Neural crest cell (in vitro differentiated cells): ENCODE measurements around the gene SNCG. TPM values are rescaled to one million over a fixed set of nuclear protein-coding genes. Genes with fewer than 3 reads are reported as not detected.
"Not testable (repeated sequence)": the region's sequence is repeated elsewhere in the genome, so short reads cannot be mapped to it uniquely, and the experiment has no call there.

Experiments used
- DNase-seq: peaks from one replicate; pipeline ENCODE4 v3.0.0; 2021; ENCODE audit warnings: low read depth, mixed read lengths, low spot score
- H3K27ac Mint-ChIP-seq: one replicate; pipeline ENCODE4 v1.8.0; 2021; ENCODE audit warnings: mild to moderate bottlenecking, mixed read lengths; ENCODE audit not compliant: unreplicated experiment
- H3K27me3 Mint-ChIP-seq: 2 replicates; pipeline ENCODE4 v1.8.0; 2021; ENCODE audit warnings: low read depth, mild to moderate bottlenecking, mixed read lengths
- H3K36me3 Mint-ChIP-seq: 2 replicates; pipeline ENCODE4 v1.8.0; 2021; ENCODE audit warnings: low read depth, mild to moderate bottlenecking, mixed read lengths
- H3K4me1 Mint-ChIP-seq: 2 replicates; pipeline ENCODE4 v1.8.0; 2021; ENCODE audit warnings: mixed read lengths
- H3K4me3 Mint-ChIP-seq: one replicate; pipeline ENCODE4 v1.8.0; 2021; ENCODE audit warnings: mild to moderate bottlenecking, mixed read lengths
- H3K9me3 Mint-ChIP-seq: 2 replicates; pipeline ENCODE4 v1.8.0; 2021; ENCODE audit warnings: mixed read lengths
- total RNA-seq: library from RNA; stranded (reverse); gene quantifications from 2 replicates; pipeline ENCODE4 v1.2.1, GENCODE V29; 2021
- TF ChIP-seq, protein P1 (sequence below): fragments of 200-600 bp; sonication (generic); conservative IDR thresholded peaks from 2 replicates; pipeline ENCODE4 v1.5.0; 2021; ENCODE audit warnings: antibody characterized with exemption, mild to moderate bottlenecking

SNCG gene
- total RNA-seq, 1 donor from 2014 or later: 8.2 TPM

DNA sequence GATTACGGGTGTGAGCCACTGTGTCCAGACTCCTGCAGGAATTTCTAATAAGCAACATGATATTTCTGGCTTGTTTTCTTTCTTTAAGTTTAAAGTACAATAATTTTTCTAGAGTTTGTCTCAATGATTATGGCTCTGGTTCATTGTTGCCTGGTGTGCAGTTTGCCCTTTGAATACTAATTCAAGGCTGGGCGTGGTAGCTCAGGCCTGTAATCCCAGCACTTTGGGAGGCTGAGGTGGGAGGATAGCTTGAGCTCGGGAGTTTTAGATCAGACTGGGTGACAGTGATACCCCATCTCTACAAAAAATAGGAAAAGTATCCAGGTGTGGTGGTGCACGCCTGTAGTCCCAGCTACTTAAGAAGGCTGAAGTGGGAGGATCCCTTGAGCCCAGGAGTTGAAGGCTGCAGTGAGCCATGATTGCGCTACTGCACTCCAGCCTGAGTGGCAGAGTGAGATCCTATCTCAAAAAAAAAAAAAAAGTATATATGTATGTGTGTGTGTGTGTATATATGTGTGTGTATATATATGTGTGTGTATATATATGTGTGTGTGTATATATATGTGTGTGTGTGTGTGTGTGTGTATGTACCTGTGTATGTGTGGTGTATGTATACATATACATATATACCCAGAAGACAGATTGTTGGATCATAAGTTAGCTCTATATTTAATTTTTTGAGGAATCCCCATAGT lies 18.1 kb downstream of the SNCG start:
- Mint-ChIP-seq H3K27ac (no peak overlapping the region), H3K9me3 (no peaks in the 10 kb centered on the region)

DNA sequence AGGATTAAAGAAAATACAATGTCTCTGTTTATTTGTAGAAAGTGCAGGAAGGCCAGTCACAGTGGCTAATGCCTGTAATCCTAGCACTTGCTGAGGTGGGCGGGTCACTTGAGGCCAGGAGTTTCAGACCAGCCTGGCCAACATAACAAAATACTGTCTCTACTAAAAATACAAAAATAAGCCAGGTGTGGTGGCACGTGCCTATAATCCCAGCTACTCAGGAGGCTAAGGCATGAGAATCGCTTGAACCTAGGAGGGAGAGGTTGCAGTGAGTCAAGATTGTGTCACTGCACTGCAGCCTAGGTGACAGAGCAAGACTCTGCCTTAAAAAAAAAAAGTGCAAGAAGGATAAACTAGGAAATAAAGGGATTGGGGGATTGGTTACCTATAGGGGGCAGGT lies 20.1 kb downstream of the SNCG start:
- not testable (repeated sequence) for H3K4me1 Mint-ChIP-seq, H3K27ac Mint-ChIP-seq, H3K27me3 Mint-ChIP-seq, H3K4me3 Mint-ChIP-seq, H3K9me3 Mint-ChIP-seq, H3K36me3 Mint-ChIP-seq, DNase-seq

More for the DNA sequence above, 18.1 kb downstream of the SNCG start:
- no peak for DNase-seq
- TF ChIP-seq, protein P1, sequence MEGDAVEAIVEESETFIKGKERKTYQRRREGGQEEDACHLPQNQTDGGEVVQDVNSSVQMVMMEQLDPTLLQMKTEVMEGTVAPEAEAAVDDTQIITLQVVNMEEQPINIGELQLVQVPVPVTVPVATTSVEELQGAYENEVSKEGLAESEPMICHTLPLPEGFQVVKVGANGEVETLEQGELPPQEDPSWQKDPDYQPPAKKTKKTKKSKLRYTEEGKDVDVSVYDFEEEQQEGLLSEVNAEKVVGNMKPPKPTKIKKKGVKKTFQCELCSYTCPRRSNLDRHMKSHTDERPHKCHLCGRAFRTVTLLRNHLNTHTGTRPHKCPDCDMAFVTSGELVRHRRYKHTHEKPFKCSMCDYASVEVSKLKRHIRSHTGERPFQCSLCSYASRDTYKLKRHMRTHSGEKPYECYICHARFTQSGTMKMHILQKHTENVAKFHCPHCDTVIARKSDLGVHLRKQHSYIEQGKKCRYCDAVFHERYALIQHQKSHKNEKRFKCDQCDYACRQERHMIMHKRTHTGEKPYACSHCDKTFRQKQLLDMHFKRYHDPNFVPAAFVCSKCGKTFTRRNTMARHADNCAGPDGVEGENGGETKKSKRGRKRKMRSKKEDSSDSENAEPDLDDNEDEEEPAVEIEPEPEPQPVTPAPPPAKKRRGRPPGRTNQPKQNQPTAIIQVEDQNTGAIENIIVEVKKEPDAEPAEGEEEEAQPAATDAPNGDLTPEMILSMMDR: no peak
- H3K36me3 Mint-ChIP-seq: no peaks in the 10 kb centered on the region
- H3K27me3 Mint-ChIP-seq: peaks cover 14% of the 10 kb centered on the region
- H3K4me3 Mint-ChIP-seq: no peak overlapping the region
- peaks cover 5% of the 10 kb centered on the region for H3K4me1 Mint-ChIP-seq

DNA sequence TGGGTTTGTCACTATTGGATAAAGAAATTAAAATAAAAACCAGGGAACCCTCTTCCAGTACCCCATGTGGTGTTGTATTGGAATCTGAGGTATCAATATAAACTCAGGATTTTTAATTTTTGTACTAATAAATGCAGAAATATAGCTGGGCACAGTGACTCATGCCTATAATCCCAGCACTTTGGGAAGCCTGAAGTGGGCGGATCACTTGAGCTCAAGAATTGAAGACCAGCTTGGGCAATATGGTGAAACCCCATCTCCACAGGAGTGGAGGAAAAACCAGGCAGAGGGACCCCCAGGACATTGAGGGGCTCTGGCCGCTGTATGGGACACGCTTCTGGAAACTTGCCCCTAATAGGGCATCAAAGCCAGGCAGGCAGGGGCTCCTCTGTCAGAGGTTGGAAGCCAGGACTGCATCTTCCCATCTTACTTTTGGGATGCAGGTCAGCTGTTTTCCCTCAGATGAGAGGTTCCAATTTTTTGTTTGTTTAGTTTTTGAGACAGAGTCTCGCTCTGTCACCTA lies 21.0 kb downstream of the SNCG start:
- TF ChIP-seq, protein P1: no peak
- no peaks in the 10 kb centered on the region for H3K27me3 Mint-ChIP-seq
- no peak for DNase-seq
- H3K36me3 Mint-ChIP-seq: no peaks in the 10 kb centered on the region
- no peak overlapping the region for H3K4me3 Mint-ChIP-seq
- no peaks in the 10 kb centered on the region for H3K4me1 Mint-ChIP-seq
- no peaks in the 10 kb centered on the region for H3K9me3 Mint-ChIP-seq
- H3K27ac Mint-ChIP-seq: no peak overlapping the region

DNA sequence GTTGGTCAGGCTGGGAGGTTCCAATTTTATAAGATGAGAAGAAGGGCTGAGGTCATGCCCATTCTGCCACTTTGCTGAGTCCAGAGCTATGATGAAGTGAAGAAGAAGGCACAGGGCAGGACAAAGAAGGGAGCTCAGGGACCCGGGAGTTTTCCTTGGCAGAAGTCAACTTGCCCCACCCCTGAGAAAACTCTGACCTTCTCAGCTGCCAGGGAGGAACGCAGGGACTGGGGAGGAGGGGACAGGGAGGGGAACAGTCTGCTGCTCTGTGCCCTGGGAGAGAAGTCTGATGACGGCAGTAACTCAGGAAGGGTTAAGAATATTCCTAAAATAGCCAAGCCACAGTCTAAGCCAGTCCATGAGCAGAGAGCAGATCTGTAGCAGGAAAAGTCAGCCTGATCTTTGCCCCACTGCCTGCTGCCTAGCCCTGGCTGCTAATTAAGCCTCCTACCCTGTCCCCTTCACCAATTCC lies 21.6 kb downstream of the SNCG start:
- no peaks in the 10 kb centered on the region for H3K36me3 Mint-ChIP-seq
- no peaks in the 10 kb centered on the region for H3K4me1 Mint-ChIP-seq
- no peak overlapping the region for H3K4me3 Mint-ChIP-seq
- H3K27ac Mint-ChIP-seq: no peak overlapping the region
- H3K27me3 Mint-ChIP-seq: no peaks in the 10 kb centered on the region
- no peaks in the 10 kb centered on the region for H3K9me3 Mint-ChIP-seq
- TF ChIP-seq, protein P1: no peak
- no peak for DNase-seq

DNA sequence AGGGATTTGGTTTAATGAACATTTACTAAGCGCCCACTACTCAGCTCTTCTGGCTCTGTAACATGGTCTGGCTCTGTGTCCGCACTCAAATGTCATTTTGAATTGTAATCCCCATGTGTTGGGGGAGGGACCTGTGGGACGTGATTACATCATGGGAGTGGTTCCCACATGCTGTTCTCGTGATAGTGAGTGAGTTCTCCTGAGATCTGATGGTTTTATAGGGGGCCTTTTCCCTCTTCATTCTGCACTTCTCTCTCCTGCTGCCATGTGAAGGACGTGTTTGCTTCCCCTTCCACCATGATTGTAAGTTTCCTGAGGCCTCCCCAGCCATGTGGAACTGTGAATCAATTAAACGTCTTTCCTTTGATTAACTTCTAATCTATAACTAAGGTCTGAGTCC lies 22.6 kb downstream of the SNCG start:
- H3K27me3 Mint-ChIP-seq: not testable (repeated sequence)

DNA sequence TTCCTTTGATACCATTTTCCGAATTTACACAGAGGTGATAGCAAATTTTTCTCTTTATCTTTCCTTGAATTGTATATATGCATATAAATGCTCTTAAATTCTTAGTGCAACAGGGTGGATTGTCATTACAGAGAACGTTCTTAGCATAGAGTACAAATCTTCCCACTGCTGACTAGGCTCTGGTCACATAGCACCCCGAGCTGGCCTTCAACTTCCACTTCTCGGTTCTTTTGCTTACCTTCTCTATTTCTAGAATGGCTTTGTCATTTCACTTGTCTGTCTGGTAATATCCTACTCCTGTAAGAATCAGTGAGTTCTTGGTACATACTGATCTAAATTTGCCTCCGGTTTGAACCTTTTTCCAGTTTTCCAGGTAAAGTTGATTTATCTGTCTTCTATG lies 23.3 kb downstream of the SNCG start:
- Mint-ChIP-seq H3K27me3 (no peaks in the 10 kb centered on the region), H3K9me3 (no peaks in the 10 kb centered on the region), H3K36me3 (no peaks in the 10 kb centered on the region), H3K4me3 (no peak overlapping the region), H3K27ac (no peak overlapping the region), H3K4me1 (no peaks in the 10 kb centered on the region)
- TF ChIP-seq, protein P1: no peak
- no peak for DNase-seq

More for the DNA sequence above, 22.6 kb downstream of the SNCG start:
- H3K36me3 Mint-ChIP-seq, H3K27ac Mint-ChIP-seq, H3K4me3 Mint-ChIP-seq, DNase-seq, H3K9me3 Mint-ChIP-seq, H3K4me1 Mint-ChIP-seq: not testable (repeated sequence)

DNA sequence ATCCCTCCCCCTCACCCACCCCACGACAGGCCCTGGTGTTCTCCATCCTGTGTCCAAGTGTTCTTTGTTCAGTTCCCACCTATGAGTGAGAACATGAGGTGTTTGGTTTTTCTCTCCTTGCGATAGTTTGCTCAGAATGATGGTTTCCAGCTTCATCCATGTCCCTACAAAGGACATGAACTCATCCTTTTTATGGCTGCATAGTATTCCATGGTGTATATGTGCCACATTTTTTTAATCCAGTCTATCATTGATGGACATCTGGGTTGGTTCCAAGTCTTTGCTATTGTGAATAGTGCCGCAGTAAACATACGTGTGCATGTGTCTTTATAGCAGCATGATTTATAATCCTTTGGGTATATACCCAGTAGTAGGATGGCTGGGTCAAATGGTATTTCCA lies 26.1 kb downstream of the SNCG start:
- not testable (repeated sequence) for H3K36me3 Mint-ChIP-seq, H3K4me3 Mint-ChIP-seq, H3K27ac Mint-ChIP-seq, H3K27me3 Mint-ChIP-seq, H3K9me3 Mint-ChIP-seq, DNase-seq, H3K4me1 Mint-ChIP-seq
